HS-27A (cell line): ENCODE data around the gene HACD4.
A peak's percentile ranks its signal among the peaks of the same experiment; 100 is the strongest.
"Not testable (repeated sequence)": the region's sequence is repeated elsewhere in the genome, so short reads cannot be mapped to it uniquely, and the experiment has no call there.

Experiments
- DNase-seq: peaks from one replicate; pipeline ENCODE4 v3.0.0-alpha.2; 2012; ENCODE audit warnings: low read depth, missing footprints

HACD4 gene

GRCh38 chr9:21016701-21017491 lies 14.5 kb downstream of the HACD4 start:
- peak; percentile 47 for DNase-seq

DNA sequence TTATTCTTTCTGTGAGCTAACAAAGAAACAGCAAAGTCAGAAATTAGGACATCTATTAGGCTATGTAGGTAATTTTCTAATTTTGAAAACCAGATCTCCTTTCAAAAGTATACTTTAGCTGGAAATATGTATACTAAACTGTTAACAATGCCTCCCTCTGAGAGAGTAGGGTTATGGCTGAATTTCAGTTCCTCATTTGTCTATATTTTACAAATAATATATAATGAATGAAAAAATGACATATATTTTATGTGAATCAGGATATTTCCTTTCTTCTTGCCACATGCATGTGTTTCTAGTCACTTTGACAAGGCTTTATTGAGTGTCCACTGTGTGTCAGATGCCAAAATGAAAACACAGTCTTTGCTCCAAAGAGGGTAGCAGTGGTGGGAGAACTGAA lies 15.4 kb downstream of the HACD4 start:
- DNase-seq: no peak

DNA sequence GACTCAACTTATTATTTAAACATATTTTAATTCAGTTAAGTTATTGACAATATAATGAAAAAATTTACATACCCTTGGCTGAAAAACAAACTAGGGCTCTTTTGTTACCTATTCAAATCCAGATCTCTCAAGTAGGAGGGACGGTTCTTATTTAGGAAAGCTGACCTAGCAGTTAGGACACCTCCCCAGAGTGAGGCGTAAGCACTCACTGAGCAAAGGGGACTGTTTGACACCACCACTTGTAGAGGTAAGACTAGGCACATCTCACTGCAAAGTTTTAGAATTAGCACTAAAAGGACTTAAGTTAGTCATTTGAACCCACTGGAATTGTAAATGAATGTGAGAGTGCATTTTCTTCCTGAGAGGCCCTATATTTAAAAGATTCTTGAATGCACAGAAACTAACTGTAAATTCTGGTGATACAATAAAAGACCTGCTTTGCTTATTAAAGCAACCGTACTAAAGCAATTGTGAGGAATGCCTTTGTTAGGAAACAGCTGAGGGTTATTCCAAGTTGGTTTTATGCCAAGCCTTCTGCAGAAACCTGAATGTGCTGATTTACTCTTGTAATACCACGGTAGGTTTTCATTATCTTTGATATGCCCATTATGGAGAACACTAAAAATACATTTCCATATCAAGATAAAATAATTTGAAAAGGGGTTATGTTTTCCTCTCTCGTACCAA lies 16.2 kb downstream of the HACD4 start:
- no peak for DNase-seq

GRCh38 chr9:21002040-21002439 lies 29.4 kb downstream of the HACD4 start:
- DNase-seq: no peak

DNA sequence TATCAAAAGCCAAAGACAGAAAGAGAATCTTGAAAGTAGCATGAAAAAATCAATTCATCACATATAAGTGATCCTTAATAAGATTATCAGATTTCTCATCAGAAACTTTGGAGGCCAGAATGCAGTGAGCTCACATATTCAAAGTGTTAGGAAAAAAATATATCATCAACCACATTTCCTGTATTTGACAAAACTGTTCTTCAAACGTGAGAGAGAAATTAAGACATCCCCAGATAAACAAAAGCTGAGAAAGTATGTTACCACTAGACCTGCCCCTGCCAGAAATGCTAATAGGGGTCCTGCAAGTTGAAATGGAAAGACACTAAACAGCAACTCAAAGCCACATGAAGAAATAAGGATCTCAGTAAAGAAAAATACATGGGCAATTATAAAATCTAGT lies 29.9 kb downstream of the HACD4 start:
- DNase-seq: no peak

DNA sequence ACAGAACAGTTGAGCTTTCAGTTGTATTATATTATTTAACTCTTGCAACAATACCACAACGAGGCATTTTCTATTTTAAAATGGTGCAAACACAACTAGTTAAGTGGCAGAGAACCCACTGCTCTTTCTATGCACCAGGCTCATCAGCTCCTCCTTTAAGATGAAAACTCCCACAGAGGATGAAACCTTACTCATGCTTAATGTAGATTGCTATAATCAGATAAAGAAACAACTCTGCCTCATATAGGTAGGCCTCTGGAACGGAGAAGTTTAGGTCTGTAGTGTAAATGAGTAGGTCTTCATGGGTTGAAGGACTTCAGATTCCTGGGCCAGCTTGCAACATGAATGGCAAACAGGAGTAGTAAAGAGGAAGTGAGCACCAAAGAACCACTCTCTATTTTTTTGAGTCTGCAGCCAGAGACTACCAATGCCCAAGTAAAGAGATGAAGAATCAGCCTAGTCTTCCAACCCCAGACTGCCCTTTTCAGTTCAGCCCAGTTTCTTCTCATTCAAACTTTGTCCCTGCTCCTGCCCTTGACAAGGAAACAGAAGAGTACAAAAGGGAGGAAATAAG lies 33.9 kb downstream of the HACD4 start:
- no peak for DNase-seq

DNA sequence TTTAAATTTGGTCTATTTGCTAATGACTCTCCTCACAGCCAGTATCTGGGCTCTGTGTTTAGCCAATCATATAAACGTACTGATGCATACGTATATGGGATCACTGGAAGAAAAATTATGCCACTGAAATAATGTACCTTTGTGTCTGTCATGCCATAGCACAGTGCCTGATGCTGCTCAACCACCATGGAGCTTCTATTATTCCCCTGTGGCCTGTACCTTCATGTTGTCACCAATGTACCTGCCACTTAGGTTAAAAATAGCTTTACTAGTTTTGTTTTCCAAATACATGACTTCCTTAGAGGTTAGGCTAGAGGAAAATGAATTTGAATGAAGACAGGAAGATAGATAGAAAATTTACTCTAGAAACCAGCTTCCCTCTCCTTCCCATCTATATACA lies 34.6 kb downstream of the HACD4 start:
- DNase-seq: no peak

DNA sequence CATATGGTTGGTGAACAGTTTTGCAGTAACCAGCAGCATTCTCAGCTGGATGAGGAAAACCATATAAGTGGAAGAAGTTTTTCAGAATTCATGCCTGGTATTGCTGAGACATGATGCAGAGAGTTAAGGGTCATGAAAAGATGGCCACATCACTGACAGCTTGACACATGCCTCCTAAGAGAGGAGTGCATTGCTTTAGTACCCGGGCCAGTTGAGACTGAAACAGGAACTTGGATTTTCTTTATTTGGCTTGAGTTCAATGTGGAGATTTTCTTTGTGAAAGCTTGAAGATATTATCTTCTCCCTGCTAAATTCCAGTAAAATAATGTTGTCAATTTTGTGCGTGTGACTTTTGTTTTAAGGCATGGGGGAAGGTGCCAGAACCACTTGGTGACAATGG lies 35.8 kb downstream of the HACD4 start:
- no peak for DNase-seq

DNA sequence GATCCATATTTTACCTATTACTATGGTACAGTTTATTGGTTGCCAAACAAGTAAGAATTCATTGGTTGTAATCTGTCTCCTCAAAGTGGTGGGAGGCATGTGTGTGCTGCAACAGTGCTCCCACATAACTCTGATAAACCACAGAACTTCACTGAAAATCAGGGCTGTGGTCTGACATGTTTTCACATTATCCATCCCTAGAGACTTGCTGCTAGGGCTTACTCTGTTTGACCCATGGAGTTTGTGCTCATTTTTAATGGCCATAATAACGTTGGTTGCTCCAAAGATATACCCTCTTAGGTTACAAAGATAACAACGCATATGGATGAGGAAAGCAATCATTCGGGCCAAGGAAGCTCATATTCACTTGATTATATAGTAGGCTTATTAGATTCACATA lies 37.0 kb downstream of the HACD4 start:
- DNase-seq: no peak

GRCh38 chr9:20990867-20991266 lies 40.6 kb downstream of the HACD4 start:
- no peak for DNase-seq

DNA sequence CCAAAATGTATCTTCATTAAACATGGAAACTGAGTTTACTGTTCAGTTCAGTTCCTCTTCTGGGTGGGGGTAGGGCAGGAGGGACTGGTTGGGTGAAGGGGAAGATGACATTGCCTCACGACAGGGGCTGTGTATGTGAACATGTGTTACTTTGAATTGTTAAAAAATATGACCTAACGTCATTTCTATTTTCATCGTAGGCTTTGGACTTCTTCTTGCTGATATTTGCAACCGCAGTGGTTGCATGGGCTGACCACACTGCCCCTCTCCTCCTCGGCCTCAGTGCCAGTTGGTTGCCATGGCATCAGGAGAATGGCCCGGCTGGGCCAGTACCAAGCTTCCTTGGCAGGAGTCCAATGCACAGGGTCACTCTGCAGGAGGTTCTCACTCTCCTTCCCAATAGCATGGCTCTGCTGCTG lies 41.5 kb downstream of the HACD4 start:
- DNase-seq: no peak

DNA sequence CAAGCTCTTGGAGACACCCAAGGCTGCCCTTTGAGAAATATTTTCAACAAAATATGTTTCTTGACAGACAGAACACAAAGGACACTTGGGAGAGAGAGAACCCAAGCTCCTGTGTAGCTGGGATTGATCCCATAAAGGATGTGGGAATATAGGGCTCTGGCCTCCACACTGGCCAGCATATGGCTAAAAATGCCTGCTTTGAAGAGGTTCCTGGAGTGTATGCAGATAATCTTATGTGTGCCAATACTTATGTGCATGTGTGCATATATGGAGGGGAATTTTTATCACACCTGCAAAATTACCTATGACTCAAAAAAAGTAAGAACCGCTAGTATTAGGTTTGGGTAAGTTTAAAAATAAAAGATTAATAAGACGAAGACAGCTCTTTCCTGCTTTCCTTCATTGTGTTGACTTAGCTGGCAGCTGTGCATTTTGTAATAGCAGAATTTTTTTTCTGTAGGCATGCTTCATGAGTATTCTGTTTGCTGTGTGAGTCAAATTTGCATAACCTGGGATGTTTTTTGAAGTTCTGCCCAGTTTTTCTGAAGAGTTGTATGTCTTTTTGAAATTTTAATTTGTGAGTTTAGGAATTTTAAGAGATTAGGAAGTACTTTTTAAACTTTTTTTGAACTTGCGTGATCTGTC lies 42.6 kb downstream of the HACD4 start:
- DNase-seq: no peak

DNA sequence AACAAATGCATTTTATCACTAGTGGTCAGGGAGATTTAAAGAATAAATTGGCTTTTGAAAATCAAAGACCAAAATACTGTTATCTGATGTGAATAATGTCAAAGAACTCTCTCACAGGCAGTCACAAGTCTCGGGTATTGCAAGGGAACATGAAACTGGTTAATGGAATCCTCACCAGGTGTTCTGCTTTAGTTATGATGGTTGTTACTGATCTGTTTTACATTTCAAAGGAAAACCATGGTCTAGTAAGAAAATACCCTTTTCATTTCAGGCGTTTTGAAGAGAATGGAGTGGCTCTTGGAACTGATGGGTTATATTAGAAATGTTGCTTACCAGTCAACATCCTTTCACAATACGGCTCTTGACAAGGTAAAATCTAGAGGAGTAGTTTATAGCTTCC lies 43.4 kb downstream of the HACD4 start:
- DNase-seq: no peak

DNA sequence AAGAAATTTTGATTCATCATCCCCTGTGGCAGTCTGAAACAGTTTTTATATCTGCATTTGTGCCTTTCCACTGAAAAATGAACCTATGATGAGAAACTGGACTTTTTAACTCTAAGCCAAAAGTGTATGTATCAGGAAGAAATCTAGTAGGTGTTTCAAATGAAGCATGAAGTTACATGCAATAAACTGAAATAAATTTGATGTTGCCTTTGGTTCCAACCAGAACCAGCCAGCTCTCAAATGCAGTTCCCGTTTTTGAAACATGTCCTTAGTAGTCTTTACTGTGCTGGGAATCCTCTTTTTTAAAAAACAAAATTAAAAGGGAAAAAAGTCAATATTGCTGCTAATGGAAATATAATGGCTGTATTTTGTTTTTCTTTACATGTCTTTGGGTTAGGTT lies 43.9 kb downstream of the HACD4 start:
- no peak for DNase-seq

DNA sequence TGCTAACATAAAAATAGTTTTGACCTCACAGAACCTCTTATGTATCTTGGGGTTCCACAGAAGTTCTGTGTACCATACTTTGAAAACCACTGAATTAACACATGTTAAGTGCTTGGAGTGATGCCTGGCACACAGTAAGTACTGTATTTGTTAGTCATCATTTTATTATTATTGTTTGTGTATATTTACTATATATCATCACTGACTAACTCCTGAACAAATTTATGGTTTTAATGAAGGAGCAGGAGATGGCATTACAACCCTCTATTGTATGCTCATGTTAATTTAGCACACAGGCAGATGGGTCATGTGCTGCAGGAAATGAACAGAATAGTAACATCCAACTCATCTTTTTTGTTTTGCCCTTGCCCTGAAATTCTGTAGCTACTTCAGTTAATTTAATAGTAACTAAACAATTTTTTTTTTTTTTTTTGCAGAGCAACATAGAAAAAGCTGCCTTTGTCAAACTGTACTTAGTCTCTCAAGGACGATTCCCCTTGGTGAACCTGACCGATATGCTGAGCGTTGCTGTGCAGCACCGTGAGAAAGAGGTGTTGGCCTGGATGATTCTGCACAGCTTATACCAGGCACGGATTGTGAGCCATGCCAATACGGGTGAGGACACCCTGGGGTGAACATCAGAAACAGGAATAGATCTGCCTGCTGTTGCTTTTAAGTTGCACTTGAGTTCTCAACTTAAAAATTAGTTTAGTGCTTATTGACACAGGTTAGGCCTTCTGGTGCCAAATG lies 45.4 kb downstream of the HACD4 start:
- DNase-seq: no peak

GRCh38 chr9:20984506-20984905 lies 46.9 kb downstream of the HACD4 start:
- DNase-seq: no peak

- peak; percentile 77 for DNase-seq
These were observed 50.0 kb downstream of the HACD4 start for GRCh38 chr9:20981486-20981885.

DNA sequence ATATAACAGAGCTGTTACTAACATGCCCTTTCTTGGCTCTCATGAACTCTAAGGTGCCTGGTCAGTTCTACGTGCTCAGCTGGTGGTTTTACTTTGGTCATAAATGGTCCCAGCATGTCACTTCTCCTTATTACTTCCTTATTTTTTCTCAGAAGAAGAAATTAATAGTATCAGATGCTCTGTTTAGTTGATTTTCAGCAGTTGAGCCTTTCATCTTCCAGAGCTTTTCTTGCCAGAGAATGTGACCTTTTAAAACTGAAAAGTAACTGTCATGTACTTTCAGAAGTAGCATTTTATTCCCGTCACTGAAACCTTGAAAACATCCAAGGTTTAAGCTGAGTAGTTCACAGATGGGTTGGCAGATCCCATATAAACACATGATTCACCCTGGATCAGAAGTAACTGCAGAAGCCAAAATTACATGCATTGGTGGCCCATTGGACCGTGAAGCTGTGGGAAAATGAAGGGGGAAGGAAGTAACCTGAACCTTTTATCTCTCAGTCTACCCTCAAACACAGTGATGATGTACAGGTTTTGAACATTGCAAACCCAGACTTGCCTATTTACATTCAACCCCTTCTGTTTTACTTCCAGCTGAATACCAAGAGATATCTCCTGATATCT lies 50.5 kb downstream of the HACD4 start:
- peak; percentile 22 for DNase-seq

DNA sequence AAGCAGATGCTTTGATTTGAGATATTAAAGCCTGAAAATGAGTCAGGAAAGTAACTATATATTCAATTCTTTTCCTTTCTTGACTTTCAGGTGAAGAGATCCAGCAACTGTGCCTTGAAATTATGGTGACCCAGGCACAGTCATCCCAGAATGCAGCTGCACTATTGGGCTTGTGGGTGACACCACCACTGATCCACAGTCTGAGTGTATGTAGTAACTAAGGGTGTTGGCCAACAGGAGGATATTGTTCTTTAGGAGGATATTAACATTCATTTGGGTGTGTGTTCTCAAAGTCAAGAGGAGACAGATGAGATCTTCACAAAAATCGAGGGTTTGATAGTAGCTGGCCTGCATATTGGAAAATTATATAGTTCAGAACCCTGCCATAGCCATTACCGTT lies 53.2 kb downstream of the HACD4 start:
- no peak for DNase-seq

DNA sequence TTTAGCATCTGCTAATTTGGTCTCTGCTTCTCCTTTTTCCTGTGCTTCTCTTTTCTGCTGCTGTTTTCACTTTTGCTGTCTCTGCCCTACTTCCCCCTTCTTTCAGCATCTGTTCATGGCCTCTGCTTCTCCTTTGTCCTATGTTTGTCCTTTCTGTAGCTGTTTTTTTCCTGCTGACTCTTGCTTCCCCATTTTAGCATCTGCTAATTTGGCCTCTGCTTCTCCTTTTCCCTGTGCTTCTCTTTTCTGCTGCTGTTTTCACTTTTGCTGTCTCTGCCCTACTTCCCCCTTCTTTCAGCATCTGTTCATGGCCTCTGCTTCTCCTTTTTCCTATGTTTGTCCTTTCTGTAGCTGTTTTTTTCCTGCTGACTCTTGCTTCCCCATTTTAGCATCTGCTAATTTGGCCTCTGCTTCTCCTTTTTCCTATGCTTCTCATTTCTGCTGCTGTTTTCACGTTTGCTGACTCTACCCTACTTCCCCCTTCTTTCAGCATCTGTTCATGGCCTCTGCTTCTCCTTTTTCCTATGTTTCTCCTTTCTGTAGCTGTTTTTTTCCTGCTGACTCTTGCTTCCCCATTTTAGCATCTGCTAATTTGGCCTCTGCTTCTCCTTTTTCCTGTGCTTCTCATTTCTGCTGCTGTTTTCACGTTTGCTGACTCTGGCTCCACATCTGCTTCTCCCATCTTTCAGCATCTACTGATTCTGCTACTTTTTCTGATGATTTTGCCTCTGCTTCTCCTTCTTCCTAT lies 57.1 kb downstream of the HACD4 start:
- DNase-seq: not testable (repeated sequence)
